ENCODE data around the gene CTU2. TPM values are rescaled to one million over a fixed set of nuclear protein-coding genes. Genes with fewer than 3 reads are reported as not detected.

Gene CTU2
- polyA plus RNA-seq, 1 experiment: 16.9 TPM

DNA sequence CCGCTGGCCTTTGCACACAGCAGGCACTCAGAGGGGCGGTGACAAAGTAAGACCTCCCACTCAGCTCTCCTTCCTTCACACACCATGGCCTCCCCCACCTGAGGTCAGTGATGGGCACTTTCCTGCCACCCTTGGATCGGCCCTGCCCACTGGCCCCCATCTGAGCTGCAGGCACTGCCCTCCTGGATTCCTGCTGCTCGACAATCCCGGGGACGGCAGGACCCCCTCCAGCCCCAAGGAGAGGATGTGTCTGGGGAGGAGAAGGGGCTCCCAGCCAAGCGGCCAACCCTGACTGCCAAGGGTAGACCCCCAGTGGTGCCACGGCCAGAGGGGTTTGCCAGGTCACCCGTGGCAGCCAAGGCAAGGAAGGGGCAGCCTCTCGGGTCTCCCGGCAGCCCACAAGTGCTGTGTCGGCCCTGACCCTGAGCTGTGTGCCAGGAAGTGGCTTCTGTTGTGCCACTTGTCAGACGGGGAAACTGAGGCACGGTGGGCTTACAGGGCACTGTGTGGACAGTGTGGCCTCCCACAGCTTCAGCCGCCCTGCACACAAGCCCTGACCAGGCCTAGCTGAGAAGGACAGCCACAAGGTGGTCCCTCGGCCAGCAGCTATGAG lies 56.1 kb downstream of the CTU2 start:
- Histone ChIP-seq H3K4me3 (ENCODE audit: low read depth, low read length) (no peak overlapping the region), H3K27me3 (ENCODE audit: control insufficient read depth, insufficient read depth, low read length) (no peaks in the 10 kb centered on the region), H3K36me3 (ENCODE audit: control insufficient read depth, insufficient read depth, low read length) (peaks cover 11% of the 10 kb centered on the region)
- ChIA-PET POLR2A (no interaction called here), CTCF (interaction anchor here (0.8 to 2.3 kb wide), 6 partner anchors 12 to 25 kb away, joined by 3 to 13 read pairs (median 5); no protein-coding TSS in a partner anchor)
- no peak for TF ChIP-seq CTCF (IDR thresholded peaks at IDR 0.05; ENCODE audit: insufficient read depth, low read depth, low read length)
- DNase-seq (ENCODE audit: low read depth): no peak

GRCh38 chr16:88762941-88763340 lies 56.6 kb downstream of the CTU2 start:
- POLR2A ChIA-PET: no interaction called here
- no peak for TF ChIP-seq CTCF (IDR thresholded peaks at IDR 0.05; ENCODE audit: insufficient read depth, low read depth, low read length)

DNA sequence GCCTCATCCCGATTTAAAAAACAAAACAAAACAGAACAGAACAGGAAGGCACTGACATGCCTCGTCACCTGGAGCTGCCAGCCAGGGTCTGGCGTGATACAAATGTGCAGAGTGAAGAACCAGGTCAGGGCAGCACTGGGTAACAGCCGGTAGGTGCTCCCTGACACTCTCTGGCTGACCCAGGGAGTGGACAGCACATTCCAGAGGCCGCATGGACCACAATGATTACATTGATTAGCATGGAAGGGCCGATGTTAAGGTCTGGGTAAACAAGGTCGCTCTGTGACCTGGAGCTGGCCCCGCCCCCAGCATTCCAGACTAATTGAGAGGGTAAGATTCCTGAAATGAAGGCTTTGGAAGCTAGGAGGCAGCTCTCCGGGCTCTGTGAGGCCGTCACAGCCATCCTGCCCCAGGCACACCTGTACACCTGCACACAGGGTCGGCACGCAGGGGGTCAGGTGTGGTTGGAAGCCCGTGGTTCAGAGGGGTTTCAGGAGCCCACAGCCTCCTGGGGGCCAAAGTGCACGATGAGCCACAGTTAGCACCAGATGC lies 57.3 kb downstream of the CTU2 start:
- DNase-seq (ENCODE audit: low read depth): no peak
- TF ChIP-seq CTCF (IDR thresholded peaks at IDR 0.05; ENCODE audit: insufficient read depth, low read depth, low read length): no peak
- Histone ChIP-seq H3K27me3 (ENCODE audit: control insufficient read depth, insufficient read depth, low read length) (no peaks in the 10 kb centered on the region), H3K4me3 (ENCODE audit: low read depth, low read length) (no peak overlapping the region), H3K36me3 (ENCODE audit: control insufficient read depth, insufficient read depth, low read length) (peaks cover 7% of the 10 kb centered on the region)
- POLR2A ChIA-PET: no interaction called here
- CTCF ChIA-PET: interaction anchor here (0.8 to 3.8 kb wide), 5 partner anchors 9 to 26 kb away, joined by 3 to 22 read pairs (median 4); no protein-coding TSS in a partner anchor

More at GRCh38 chr16:88762941-88763340, 56.6 kb downstream of the CTU2 start:
- Histone ChIP-seq H3K4me3 (ENCODE audit: low read depth, low read length) (no peak overlapping the region), H3K27me3 (ENCODE audit: control insufficient read depth, insufficient read depth, low read length) (no peaks in the 10 kb centered on the region), H3K36me3 (ENCODE audit: control insufficient read depth, insufficient read depth, low read length) (peaks cover 9% of the 10 kb centered on the region)
- CTCF ChIA-PET: interaction anchor here (0.8 to 3.8 kb wide), 6 partner anchors 9 to 26 kb away, joined by 3 to 22 read pairs (median 4); no protein-coding TSS in a partner anchor
- no peak for DNase-seq (ENCODE audit: low read depth)

GRCh38 chr16:88764080-88764479 lies 57.8 kb downstream of the CTU2 start:
- ChIA-PET CTCF (interaction anchor here (1.4 to 3.8 kb wide), 3 partner anchors 10 to 27 kb away, joined by 4 to 22 read pairs (median 13); no protein-coding TSS in a partner anchor), POLR2A (no interaction called here)
- Histone ChIP-seq H3K4me3 (ENCODE audit: low read depth, low read length) (no peak overlapping the region), H3K36me3 (ENCODE audit: control insufficient read depth, insufficient read depth, low read length) (peaks cover 7% of the 10 kb centered on the region), H3K27me3 (ENCODE audit: control insufficient read depth, insufficient read depth, low read length) (no peaks in the 10 kb centered on the region)
- no peak for DNase-seq (ENCODE audit: low read depth)
- TF ChIP-seq CTCF (IDR thresholded peaks at IDR 0.05; ENCODE audit: insufficient read depth, low read depth, low read length): no peak

GRCh38 chr16:88764913-88765349 lies 58.6 kb downstream of the CTU2 start:
- Histone ChIP-seq H3K4me3 (ENCODE audit: low read depth, low read length) (no peak overlapping the region), H3K27me3 (ENCODE audit: control insufficient read depth, insufficient read depth, low read length) (no peaks in the 10 kb centered on the region), H3K36me3 (ENCODE audit: control insufficient read depth, insufficient read depth, low read length) (peaks cover 7% of the 10 kb centered on the region)
- ChIA-PET POLR2A (no interaction called here), CTCF (interaction anchor here (2.3 to 3.8 kb wide), 2 partner anchors 11 to 28 kb away, joined by 13 to 22 read pairs; no protein-coding TSS in a partner anchor)
- no peak for DNase-seq (ENCODE audit: low read depth)
- TF ChIP-seq CTCF (IDR thresholded peaks at IDR 0.05; ENCODE audit: insufficient read depth, low read depth, low read length): no peak

Measured in BJ (cell line).